GM13976 (cell line): ENCODE data around the gene CAMKK2.
"Not testable (repeated sequence)": the region's sequence is repeated elsewhere in the genome, so short reads cannot be mapped to it uniquely, and the experiment has no call there.

Experiments
- DNase-seq: peaks from one replicate; pipeline ENCODE4 v3.0.0; 2012; ENCODE audit warnings: low spot score
- CTCF ChIP-seq: IDR thresholded peaks from 2 replicates; pipeline ENCODE4 v1.5.1; 2012; ENCODE audit warnings: borderline replicate concordance, mild to moderate bottlenecking; ENCODE audit not compliant: insufficient read depth; ENCODE audit errors: extremely low read depth, missing control alignments, control extremely low read depth
- in situ Hi-C: fragments of 300-500 bp; cut with MboI; formaldehyde crosslinking; loops from one replicate; pipeline ENCODE4 v1.12.0; 2022; ENCODE audit warnings: low sequenced_read_pairs, mixed read lengths, inconsistent platforms; ENCODE audit not compliant: unreplicated experiment

The CAMKK2 gene

GRCh38 chr12:121233628-121234020, 62.9 kb downstream of the CAMKK2 start:
- TF ChIP-seq CTCF, result no peak
- in situ Hi-C loops, result no loop called here
- DNase-seq, result no peak

- DNase-seq, result no peak
- in situ Hi-C loops, result no loop called here
- TF ChIP-seq CTCF, result no peak
Observed at GRCh38 chr12:121232977-121233627, 63.4 kb downstream of the CAMKK2 start.

- no peak for DNase-seq
Observed at GRCh38 chr12:121232163-121232562, 64.3 kb downstream of the CAMKK2 start.

GRCh38 chr12:121230538-121230907, 66.0 kb downstream of the CAMKK2 start:
- DNase-seq, result no peak
- no peak for TF ChIP-seq CTCF
- in situ Hi-C loops, result no loop called here

More at GRCh38 chr12:121232163-121232562, 64.3 kb downstream of the CAMKK2 start:
- TF ChIP-seq CTCF, result no peak
- in situ Hi-C loops, result no loop called here

GRCh38 chr12:121229826-121230537, 66.5 kb downstream of the CAMKK2 start:
- TF ChIP-seq CTCF, result peak; percentile 77
- in situ Hi-C loops, result not testable (repeated sequence)
- peak; percentile 84 for DNase-seq

GRCh38 chr12:121228919-121229665, 67.4 kb downstream of the CAMKK2 start:
- DNase-seq, result no peak
- in situ Hi-C loops, result no loop called here
- TF ChIP-seq CTCF, result no peak
